Measurements from ENCODE around the gene IRAK1.

Gene IRAK1

DNA sequence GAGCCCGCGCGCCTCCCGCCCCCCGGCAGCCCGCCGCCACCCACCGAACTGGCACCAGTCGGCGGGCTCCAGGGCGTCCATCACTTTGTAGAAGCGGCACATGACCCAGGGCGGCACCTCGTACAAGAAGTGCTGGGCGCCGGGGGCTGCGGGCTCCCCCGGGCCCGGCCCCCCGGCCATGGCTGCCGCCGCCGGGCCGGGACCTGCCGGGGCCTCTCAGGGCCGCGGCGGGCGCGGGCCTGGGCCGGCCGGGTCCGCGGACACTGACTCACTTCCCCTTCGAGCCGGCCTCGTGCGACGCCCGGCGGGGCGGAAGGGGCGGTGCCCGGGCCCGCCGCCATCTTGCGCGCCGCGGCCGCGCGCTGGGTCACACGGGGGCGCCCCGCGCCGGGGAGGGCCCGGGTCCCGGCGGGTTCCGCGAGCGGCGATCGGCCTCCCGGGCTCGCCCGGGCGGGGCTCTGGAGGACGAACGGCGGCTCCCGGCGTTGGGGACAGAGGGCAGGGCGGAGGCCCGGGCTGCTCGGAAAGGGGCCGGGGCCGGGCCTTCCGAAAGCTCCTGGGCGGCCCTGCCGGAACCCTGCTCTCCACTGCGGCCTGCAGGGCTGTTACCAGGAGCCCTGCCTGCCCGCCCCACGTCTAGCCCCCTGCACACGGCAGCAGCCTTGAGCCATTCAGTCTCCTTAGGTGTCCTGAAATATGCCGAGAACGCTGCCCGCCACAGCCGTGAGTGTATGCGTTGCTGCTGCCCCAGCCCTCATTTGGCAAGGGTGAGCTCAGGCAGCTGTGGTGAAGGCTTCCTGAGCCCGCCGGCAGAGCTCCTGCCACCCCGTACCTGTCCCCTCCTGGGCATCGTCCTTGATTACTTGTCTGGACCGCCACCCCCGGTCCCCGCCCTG lies at the start of gene IRAK1:
IRAK1 (minus strand) TSS at position 270 of the 896 bp plus-strand sequence; CDS start at position 180, 90 bp downstream.
- DNase-seq (ENCODE audit: low spot score): peak; percentile 87

DNA sequence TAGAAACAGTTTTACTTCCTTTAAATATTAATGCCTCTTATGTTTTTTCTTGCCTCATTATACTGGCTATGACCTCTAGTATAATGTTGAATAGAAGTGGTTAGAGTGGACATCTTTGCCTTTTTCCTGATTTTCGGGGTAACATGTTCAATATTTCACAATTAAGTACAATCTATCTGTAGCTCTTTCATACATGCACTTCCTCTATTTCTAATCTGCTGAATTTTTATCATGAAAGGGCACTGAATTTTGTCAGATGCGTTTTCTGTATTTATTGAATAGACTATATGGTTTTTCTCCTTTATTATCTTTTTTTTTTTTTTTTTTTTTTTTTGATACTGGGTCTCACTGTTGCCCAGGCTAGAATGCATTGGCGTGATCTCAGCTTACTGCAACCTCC lies 48.9 kb upstream of the IRAK1 start:
- DNase-seq (ENCODE audit: low spot score): no peak

DNA sequence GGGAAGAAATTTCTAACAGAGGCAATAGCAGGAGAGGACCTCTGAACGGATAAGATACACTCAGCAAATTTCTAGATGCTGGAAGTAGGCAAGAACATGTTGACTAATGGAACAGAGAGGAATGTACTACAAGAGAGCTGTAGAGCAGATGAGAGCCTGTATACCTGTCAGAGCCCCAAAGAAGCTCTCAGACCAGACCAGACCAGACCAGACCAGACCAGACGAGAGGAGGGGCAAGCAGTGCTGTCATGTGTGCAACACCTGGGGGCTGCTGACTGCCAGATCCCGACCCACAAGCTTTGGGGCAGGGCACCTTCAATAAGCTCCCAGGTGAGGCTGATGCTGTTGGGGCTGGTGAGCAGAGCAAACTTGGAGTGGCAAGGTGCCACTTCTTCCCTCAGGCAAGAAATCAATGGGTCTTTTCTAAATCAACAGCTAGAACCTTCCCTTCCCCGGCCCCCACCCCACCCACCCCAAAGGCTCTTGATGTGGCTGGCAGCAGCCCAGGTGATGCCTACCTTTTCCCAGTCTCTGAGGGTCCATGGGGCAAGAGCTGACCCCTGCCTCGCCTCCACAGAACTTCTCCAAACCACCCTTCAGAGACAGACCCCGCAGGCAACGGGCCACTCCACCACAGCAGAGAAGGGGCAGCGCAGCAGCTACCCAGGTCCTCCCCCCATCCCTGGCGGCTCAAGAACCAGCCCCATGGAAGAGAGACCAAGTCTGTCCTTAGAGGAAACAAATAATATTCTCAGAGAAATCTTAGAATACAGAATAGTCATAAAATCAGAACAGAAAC lies 45.1 kb upstream of the IRAK1 start:
- no peak for DNase-seq (ENCODE audit: low spot score)

DNA sequence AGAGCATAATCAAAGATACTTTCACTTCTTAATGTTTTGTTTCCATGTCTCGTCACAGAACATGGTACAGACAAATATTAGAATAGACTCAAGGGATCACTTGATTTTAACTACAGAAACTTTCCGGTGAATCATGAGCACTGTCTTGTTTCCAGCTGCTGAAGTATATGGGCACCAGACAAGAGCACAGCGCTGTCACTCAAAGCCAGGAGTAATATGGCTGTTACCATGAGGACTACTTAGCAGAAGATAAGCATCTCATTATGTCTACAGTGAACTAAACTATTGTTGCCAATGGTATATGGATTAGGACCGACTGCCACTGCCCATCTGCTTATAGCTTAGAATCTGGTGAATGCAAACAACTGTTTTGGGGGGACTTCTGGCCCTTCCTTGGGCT lies 43.5 kb upstream of the IRAK1 start:
- peak; percentile 52 for DNase-seq (ENCODE audit: low spot score)

DNA sequence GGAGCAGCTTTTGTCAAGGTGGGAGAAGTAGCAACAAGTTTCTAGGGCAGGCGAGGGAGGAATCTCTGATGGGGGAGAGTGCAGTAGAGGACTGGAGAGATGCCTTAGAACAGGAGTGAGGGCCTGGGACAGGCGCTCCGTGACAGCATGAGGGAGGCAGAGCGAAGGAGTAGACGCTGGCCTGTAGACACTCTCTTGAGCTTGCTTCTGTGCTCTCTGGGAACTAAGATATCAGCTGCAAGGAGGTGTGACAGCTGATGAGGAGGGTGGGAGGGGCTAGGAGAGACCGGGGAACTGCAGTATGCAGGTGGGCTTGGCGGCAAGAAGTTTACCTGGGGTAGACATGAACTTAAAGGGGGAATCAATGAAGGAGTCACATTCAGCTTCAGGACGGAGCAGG lies 42.1 kb upstream of the IRAK1 start:
- no peak for DNase-seq (ENCODE audit: low spot score)

DNA sequence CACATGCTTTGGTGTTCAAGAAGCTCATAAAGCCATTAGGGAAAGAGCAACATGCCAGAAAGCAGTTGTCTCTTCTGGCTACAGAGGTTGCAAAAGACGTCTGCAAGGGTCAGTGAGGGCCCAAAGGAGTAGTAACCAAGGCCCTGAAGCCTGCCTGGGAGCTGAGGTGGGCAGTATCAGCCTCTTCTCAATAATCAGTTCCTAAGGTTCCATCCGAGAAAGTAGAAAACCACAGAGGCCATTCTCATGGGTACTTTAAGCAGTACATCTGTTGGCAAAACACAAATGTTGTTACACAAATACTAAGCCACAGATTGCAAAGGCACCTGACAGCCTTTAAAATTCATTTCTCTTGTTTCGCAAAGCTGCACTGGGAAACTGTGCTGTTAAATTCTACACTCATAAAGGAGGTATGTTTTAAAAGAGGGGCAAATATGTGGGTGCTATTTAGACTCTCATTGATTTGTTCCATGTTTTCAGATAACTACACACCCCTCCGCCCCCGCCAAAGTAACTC lies 40.1 kb upstream of the IRAK1 start:
- DNase-seq (ENCODE audit: low spot score): no peak

DNA sequence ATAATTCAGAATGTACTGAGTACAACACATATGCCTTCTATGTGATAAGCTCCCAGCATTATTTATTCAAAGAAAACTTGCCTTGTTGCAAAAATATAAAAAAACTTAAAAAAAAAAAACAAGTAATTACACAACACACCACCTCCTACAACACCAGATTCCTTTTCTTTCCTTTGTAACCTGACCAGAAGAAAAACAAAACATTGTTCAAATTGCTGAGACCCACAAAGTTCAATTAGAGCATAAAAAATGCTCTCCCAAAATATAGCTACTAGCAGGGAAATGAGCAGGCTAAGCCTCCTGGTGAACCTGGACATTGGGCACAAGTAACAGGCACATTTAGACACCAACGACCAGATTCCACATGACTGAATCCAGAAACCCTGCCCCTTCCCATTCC lies 39.5 kb upstream of the IRAK1 start:
- DNase-seq (ENCODE audit: low spot score): no peak

DNA sequence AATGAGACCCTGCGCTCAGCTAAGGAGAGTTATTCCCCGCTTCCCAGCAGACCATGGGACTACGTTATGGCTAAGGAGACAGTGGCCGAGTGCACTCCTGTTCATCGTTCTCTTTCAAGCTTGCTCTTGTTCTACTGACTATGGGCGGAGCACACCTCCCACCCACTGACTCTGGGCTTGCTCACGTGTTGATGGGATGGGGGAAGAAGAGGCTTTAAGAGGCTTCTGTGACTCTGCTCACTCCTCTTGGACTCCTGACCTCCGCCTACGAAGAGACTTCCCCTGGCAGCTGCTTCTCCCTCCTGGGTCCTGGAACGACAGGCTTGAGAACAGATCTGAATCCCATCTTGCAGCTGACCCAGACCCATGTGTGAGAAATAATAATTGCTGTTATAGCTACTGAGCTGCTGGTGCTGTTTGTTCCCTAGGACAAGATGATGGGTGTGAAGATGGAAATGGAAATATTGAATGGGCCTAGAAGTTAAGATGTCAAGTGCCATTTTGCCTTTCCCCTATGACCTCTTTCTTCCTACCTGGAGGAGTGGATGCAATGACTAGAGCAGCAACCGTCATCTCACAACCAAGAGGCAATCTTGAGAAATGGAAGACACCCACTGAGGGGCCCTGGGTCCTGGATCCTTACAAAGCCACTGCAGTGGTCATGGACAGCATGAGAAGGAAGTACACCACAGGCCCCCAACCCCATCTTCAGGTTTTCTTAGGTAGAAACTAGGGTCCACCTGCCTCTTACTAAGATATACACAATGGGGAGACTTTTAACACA lies 38.7 kb upstream of the IRAK1 start:
- no peak for DNase-seq (ENCODE audit: low spot score)

DNA sequence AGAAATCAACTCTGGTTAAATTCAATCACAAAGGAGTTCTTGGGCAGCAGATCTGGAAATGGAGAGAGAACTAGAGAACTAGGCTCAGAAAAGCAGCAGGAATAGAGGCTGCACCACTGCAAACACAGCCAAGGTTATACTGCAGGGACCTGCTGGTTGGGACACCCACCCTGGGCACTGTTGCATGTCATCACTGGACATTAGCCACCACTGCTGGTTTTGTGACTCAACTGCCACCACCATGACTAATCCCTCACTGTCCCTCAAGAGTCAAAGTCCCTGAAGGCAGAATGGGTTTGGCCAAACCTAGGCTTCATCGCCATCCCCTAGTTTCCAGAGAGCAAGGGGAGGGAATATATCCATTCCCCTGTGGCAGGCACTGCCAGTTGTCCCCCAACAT lies 38.1 kb upstream of the IRAK1 start:
- no peak for DNase-seq (ENCODE audit: low spot score)

DNA sequence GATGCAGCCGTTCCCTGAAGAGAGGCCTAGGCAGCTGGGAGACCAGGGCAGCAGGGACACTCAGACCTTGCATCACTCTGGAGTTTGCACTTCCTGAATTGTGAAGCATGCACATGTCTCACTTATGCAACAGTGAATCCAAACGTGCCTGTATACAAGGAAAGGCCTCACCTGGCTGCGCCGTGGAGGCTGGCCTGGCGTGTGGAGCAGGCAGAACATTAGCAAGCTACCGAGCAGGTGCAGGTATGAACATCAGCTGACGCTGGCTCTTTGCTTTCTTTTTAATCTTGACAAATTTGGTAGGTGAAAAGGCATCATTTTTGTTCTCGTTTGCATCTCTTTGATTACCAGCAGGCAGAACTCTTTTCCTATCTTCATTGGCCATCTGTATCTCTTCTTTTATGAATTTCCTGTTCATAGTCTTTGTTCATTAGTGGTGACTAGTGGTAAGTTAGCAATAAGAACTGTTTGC lies 37.1 kb upstream of the IRAK1 start:
- DNase-seq (ENCODE audit: low spot score): no peak

DNA sequence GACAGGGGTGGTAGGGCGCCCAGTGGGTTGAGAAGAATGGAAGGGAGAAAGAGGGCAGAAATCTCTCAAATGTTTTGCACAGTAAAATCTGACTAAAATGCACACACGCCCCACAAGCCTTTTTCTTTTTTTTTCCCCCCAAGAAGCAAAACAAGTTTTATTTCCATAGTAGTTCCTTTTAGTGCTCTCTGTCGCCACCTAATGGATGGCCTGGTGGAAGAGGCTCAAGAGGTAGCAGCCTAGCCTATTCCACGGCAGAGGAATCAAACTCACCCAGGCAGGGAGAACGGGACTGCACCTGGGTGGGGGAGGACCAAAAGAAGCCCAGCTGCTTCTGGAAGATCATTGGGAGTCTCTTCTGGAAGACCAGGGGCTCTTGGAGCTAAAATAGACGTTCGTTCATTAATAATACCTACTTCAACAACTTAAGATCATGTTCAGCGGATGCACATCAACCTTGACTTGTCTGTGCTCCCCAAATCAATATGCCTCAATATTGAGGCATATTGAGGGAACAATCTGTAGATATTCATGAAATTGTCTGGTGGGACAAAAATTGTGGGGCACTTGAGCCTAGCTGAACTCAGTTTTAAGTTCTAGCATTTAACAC lies 31.6 kb upstream of the IRAK1 start:
- peak; percentile 65 for DNase-seq (ENCODE audit: low spot score)

DNA sequence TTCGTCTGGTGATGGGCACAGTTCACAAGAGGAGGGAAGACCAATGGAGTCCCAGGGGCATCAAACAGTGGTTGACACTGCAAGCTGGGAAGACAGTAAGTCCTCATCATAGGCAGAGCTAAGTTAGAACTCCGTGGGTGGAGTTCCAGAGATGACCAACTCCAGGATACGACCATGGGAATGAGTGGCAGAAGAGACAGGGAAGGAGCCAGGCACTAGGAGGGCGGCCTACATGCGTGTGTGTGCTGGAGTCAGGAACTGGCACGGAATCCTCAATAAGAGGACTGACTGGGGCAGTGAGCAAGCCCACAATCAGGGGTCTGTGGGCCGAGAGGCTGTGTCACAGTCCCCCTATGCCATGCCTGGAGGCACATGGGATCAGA lies 30.4 kb upstream of the IRAK1 start:
- no peak for DNase-seq (ENCODE audit: low spot score)

DNA sequence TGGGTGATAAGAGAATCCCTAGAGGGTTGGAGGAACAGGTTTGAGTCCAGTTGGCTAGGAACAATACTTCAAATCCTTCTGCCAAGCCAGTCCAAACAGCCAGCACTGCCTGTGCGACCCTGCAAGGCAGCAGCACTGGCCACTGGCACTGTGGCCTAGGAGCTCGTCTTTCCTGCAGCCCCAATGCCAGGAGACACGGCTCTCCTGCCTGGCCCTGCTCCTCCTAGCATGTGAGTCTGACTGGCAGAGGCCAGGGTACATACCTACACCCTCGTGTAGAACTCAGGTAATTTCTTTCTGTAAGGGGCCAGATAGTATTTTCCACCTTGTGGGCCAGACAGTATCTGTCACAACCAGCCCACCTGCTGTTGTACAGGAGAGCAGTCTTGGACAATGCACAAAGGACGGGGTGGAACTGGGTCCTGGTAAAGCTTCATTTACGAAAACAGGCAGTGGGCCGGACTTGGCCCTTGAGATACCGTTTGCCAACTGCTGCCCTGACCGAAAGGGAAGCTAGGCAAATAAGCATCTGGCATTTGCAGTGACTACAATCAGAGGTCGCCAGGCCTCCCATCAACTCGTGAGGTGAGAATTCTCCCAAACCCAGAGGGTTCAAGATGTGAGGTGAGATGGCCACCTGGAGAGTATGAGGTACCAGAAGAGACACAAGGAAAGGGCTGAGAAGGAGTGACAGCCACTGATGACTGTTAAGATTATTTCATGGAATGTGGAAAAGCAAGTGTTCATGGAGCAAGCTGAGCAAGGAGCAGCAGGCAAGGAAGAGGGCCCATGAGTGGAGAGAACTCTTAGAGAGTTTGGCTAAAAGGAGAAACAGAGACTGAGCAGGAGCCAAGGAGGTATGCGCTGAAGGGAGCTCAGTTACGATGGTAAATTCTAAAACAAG lies 29.8 kb upstream of the IRAK1 start:
- no peak for DNase-seq (ENCODE audit: low spot score)

DNA sequence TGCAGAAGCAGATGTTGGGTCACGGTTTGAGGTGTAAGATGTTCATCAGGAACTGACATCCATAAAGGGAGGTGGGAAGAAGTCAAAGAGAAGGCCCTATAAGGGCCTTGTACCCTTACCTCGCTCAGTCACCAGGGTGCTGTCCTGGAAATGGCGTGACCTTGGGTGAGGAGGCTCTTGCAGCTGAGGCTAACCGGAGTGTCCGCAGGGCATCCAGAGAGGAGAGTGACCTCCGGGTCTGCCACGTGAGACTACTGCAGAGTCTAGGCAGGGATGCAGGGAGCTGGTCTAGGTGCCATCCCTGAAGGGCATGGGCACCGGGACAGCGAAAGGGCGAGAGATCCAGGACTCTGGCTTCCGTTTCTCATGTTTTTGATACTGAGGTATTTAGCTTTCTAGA lies 28.7 kb upstream of the IRAK1 start:
- DNase-seq (ENCODE audit: low spot score): no peak

DNA sequence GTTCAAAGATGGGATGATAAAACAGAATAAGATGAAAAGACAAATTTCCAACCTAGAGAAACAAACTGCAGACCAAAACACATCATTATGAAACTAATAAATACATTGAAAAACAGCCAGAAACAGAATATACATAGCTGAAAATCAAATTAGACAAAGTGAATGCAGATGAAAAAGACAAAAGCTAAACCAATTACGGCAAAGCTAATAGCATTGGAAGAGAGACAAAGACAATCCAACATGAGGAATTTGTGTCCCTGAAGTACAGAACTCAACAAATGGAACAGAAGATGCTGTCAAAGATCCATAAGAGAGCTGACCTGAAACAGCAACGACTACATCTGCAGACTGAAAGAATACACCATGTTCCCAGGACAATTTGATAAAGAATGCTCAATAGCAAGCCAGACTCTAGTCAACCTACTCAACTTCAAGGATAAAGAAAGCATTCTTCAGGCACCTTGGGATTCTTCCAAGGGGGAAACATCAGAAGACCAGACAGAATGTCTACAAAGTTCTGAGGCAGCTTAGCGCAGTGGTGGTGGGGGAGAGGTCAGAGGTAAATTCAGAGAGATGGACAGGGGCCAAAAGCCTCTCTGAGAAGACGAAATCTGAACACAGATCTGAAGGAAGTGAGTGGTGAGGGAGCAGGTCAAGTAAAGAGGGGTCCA lies 27.4 kb upstream of the IRAK1 start:
- no peak for DNase-seq (ENCODE audit: low spot score)

DNA sequence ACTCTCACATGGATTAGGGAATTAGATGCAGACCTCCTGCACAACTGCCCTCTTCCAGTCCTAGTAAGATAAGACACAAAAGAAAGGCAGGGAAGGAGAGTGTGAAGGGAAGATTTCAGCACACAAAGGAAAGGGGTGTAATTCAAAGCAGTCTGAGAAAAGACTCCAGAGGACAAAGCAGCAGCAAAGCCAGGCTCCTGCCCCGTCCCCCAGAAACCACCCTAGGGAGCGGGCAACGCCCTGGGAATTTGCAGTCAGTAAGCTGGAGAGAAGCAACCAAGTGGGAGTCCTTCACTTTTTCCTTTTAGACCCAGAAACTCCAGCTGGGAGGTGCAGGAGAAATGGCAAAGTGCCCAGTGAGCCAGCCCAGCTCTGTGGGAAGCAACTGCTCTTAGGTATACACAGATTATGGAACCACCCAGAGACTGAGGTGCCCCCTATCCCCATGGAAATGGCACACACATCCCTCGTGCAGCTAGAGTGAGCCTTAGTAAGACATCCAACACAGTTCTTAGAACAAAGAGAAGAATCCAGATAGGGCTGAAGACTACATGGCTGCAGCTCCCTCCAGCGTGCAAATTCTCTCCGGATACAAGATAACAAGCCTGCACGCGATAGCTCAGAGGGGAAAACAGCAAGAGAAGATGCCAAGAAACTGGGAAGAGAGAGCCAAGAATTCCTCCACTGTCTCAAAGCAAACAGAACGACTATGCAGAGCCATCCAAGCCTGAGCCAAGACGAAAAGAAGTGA lies 26.5 kb upstream of the IRAK1 start:
- no peak for DNase-seq (ENCODE audit: low spot score)

DNA sequence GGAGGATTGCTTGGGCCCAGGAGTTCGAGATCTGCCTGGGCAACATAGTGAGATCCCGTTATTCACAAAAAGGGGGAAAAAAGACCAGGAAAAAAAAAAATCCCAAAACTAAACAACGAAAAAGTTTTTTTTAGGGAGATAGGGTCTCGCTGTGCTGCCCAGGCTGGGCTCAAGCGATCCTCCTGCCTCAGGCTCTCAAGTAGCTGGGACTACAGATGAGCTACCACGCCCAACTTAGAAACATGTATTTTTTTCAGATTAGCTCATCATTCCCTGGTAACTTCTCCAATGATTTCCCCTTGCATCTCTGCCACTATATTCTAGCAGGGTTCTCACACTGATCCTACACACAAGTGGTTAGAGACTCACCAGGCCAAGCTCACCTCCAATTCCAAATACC lies 24.4 kb upstream of the IRAK1 start:
- no peak for DNase-seq (ENCODE audit: low spot score)

DNA sequence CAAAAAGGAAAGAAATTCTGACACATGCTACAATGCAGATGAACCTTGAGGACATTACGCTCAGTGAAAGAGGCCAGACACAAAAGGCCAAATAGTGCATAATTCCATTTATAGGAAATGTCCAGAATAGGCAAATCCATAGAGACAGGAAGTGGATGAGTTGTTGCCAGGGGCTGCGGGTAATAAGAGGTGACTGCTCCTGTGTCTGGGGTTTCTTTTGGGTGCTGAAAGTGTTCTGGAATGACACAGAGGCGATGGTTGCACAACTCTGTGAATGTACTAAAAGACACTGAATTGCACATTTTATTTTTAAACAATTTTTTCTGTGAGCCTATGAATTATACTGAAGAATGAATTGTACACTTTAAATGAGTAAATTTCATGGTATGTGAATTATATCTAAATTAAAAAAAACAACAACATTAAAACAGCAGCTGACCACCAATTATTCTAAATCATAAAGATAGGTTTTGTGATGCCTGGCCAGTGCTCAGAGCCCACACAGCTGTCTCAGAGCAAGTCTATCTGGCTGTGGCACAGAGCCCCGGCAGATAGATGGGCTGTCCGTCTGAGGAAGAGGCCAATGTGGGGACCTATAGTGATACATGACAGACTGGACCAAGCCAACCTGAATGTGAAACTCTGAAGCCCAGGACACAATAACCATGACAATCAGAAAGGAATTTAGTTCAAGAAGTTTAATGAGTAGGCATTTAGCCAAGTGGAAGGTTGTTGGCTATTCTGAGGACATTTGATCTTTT lies 23.5 kb upstream of the IRAK1 start:
- no peak for DNase-seq (ENCODE audit: low spot score)

DNA sequence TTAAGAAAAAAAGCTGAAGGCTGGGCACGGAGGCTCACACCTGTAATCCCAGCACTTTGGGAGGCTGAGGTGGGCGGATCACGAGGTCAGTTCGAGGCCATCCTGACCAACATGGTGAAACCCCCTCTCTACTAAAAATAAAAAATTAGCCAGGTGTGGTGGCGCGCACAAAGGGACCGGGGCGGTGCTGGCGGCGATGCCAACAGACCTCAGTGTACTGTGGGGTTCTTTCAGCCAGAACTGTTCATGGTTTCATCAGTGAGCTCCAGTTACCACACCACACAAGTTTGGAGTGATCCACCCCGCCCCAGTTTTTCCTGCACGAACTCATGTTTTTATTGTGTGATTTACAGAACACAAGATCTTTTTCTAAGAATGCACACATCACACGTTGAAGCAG lies 21.2 kb upstream of the IRAK1 start:
- DNase-seq (ENCODE audit: low spot score): no peak
